ENCODE results near the gene MST1.

The MST1 gene

DNA sequence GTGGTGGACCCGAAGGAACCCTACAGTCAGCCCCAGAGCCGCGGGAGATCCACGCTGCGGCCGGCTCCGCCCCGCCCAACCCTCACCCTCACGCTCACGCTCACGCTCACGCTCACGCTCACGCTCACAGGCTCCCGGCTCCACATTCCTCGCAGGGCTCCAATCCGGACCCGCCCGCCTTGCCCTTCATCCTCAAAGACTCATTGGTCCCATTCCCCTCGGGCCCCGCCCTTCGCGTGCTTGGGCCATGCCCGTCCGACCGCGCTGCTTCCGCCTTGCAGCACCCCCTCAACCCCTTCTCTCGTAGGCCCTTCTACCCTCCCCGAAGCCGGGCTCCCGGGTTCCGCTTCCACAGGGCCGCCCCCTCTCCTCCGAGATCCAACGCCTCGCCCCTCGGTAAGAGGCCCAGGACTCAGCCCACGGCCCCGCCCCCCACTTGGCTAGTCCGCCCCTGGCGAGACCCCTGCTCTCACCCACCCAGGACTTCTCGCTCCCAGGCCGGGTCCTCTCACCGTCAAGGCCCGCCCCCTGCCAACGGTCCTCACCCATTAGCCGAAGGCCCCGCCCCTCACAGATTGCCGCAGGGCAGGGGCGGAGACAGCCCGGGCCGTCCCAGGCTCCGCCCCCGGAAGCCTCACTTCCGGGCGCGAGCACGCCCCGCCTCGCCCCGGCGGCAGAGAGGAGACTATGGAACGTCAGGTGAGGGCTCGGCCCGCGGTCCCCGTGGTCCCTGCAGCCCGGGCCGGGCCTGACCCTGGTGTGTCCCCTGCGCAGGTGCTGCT, 15.4 kb downstream of the MST1 start, which contains the start of gene APEH:
TSS of gene APEH (plus strand) at position 637 of the 782 bp plus-strand sequence. CDS start at position 688, 51 bp downstream.
- DNase-seq = peak; percentile 97

DNA sequence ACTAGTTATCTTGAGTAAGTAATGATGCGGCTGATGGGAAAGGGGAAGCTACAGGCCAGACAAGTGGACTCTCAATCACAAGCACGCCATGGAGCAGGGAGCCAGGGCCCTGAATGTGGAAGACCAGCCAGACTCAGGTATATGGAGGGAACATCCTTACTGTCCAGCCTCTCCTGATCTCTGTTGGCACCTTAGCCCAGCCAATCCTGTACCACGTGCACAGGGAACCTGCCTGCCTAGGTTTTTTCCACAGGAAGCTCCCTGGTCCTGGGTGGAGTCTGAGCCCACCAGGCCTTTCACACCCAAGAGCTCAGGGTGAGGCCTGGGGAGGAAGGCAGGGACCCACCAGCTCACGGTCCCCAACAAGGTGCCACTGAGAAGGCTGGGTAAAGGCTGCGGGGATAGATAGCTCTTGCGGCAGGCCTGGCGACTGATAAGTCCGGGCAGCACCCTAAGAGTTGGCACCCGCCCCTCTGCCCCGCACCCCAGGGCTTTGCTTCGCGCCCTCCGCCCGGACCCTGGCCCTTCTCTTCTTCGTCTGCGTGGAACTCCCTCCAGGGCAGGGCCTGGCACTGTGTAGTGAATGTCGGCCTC, 16.1 kb downstream of the MST1 start:
- DNase-seq = no peak

- peak; percentile 67 to 80 for DNase-seq
Measured at GRCh38 chr3:49671291-49672288, 17.7 kb downstream of the MST1 start.

- no peak for DNase-seq
Measured at GRCh38 chr3:49670940-49671290, 18.4 kb downstream of the MST1 start.

GRCh38 chr3:49669352-49669751, 19.9 kb downstream of the MST1 start:
- no peak for DNase-seq

- no peak for DNase-seq
Measured at GRCh38 chr3:49668861-49669260, 20.4 kb downstream of the MST1 start.

DNA sequence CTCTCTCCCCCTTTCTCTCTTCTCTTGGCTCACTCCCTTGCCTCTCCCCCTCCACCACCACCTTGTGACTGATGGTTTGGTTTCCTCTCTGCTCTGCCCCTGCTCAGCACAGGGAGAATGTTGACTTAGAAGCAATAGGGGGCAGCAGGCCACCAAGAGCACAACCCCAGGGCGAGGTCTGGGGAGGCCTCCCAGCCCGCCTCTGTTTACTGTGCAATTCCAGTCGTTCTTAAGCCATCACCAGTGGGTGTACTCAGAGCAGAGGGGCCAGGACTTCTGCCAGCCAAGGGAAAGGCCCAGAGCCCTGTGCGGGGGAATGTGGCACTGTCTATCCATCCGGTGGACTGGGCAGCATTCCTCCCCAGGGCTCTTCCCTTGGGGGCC, 20.9 kb downstream of the MST1 start:
- no peak for DNase-seq

- no peak for DNase-seq
Measured at GRCh38 chr3:49667701-49668413, 21.4 kb downstream of the MST1 start.

GRCh38 chr3:49666592-49666991, 22.7 kb downstream of the MST1 start:
- DNase-seq = no peak

- DNase-seq = no peak
Measured at GRCh38 chr3:49665822-49666519, 23.3 kb downstream of the MST1 start.

DNA sequence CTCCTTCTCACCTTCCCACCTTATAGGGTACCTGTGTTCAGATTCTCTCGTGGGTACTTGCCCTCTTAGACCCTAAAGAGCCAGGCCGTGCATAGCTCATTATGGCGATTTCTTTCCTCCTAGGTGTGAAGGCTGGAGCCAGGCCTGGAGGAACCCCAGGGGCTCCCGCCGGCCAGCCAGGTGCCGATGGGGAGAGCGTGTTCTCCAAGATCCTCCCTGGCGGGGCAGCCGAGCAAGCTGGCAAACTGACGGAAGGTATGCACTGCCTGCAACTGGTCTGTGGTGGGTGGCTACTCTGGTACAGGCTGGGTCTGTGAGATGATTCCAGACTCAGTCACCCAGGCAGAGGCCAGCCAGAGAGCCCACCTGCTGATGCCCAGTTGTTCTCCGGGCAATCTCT, 25.0 kb downstream of the MST1 start:
- DNase-seq = no peak

GRCh38 chr3:49663831-49664230, 25.4 kb downstream of the MST1 start:
- no peak for DNase-seq

DNA sequence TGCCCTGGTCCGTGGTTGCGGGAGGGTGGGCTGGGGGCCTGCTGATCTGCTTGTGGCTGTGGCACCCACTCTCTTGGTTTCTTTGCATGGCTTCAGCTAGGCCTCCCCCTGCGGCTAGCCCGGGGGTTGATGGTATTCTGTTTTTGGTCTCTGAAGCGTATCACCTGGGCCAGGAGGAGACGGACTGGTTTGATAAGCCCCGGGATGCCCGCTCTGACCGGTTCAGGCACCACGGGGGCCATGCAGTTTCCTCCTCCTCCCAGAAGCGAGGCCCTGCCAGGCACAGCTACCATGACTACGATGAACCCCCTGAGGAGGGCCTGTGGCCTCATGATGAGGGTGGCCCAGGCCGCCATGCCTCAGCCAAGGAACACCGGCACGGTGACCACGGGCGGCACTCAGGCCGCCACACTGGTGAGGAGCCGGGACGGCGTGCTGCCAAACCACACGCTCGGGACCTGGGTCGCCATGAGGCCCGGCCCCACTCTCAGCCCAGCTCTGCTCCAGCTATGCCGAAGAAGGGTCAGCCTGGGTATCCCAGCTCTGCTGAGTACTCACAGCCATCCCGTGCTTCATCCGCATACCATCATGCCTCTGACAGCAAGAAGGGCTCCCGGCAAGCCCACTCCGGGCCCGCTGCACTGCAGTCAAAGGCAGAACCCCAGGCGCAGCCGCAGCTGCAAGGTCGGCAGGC, 26.4 kb downstream of the MST1 start:
- no peak for DNase-seq

DNA sequence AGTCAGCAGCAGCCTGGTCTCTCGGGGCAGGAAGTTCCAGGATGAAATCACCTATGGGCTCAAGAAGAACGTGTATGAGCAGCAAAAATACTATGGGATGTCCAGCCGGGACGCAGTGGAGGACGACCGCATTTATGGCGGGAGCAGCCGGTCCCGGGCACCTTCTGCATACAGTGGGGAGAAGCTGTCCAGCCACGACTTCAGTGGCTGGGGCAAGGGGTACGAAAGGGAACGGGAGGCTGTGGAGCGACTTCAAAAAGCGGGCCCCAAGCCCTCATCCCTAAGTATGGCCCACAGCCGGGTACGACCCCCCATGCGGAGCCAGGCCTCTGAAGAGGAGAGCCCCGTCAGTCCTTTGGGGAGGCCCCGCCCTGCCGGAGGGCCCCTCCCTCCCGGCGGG, 27.3 kb downstream of the MST1 start:
- no peak for DNase-seq

DNA sequence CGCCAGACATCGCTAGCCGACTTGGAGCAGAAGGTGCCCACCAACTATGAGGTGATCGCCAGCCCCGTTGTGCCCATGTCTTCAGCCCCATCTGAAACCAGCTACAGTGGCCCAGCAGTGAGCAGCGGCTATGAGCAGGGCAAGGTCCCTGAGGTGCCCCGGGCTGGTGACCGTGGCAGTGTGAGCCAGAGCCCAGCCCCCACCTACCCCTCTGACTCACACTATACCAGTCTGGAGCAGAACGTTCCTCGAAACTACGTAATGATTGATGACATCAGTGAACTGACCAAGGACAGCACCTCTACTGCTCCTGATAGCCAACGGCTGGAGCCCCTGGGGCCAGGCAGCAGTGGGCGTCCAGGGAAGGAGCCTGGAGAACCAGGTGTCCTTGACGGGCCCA, 28.0 kb downstream of the MST1 start:
- no peak for DNase-seq

DNA sequence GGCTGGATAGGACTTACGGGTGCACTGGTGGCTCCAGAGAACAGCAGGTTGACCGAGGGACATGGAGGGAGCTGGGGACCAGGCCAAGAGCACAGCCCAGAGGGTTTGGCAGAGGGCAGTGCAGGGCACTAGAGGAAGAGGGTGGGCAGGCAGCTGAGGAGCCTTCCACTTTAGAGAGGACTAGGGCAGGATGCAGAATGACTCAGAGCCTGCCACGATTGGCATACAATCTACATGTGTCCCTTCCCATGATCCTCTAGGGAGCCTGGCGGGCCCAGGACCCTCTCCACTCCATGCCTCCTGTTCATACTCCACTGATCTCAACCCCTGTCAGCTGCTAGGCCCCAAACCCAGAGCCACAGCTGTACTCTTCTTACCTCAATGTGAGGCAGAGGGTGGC, 29.5 kb downstream of the MST1 start:
- no peak for DNase-seq

- no peak for DNase-seq
Measured at GRCh38 chr3:49658711-49659110, 30.6 kb downstream of the MST1 start.

DNA sequence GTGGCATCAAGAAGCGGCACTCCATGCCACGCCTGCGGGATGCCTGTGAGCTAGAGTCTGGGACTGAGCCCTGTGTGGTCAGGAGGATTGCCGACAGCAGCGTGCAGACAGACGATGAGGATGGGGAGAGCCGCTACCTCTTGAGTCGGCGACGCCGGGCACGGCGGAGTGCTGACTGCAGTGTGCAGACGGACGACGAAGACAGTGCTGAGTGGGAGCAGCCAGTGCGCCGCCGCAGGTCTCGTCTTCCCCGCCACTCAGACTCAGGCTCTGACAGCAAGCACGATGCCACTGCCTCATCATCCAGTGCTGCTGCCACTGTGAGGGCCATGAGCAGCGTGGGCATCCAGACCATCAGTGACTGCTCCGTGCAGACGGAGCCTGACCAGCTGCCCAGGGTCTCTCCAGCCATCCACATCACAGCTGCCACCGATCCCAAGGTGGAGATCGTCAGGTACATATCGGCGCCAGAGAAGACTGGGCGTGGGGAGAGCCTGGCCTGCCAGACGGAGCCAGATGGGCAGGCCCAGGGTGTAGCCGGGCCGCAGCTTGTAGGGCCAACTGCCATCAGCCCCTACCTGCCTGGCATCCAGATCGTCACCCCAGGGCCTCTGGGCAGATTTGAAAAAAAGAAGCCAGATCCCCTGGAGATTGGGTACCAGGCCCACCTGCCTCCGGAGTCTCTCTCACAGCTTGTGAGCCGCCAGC, 31.9 kb downstream of the MST1 start:
- DNase-seq = no peak

DNA sequence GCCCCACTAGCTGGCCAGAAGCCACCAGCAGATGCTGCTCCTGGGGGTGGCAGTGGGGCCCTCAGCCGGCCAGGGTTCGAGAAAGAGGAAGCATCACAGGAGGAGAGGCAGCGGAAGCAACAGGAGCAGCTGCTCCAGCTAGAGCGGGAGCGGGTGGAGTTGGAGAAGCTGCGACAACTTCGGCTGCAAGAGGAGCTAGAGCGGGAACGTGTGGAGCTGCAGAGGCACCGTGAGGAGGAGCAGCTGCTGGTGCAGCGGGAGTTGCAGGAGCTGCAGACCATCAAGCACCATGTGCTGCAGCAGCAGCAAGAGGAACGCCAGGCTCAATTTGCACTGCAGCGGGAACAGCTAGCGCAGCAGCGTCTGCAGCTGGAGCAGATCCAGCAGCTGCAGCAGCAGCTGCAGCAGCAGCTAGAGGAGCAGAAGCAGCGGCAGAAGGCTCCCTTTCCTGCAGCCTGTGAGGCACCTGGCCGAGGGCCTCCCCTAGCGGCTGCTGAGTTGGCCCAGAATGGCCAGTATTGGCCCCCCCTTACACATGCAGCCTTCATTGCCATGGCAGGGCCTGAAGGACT, 32.6 kb downstream of the MST1 start:
- no peak for DNase-seq

DNA sequence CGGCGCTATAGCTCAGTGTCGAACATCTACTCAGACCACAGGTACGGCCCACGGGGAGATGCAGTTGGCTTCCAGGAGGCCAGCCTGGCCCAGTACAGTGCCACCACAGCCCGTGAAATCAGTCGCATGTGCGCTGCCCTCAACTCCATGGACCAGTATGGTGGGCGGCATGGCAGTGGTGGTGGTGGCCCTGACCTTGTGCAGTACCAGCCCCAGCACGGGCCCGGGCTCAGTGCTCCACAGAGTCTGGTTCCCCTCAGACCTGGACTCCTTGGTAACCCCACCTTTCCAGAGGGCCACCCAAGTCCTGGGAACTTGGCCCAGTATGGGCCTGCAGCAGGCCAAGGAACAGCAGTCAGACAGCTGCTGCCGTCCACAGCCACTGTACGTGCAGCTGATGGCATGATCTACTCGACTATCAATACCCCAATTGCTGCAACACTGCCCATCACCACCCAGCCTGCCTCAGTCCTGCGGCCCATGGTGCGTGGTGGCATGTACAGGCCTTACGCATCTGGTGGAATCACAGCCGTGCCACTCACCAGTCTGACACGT, 33.5 kb downstream of the MST1 start:
- DNase-seq = no peak

Data from CD4-positive, alpha-beta T cell treated with Interleukin-4 for 1 hour (primary cell).